Stimulated activated CD8-positive, alpha-beta memory T cell treated with anti-CD3 and anti-CD28 coated beads, Interleukin-7, amount 100 ng/mL, for 1 hour (primary cell): ENCODE measurements around the gene JMJD8.
"Not testable (repeated sequence)": the region's sequence is repeated elsewhere in the genome, so short reads cannot be mapped to it uniquely, and the experiment has no call there.

ENCODE experiments used
- DNase-seq, 2 donors: peaks; one replicate each; pipeline ENCODE4 v3.0.0-alpha.2; 2020; ENCODE audit warnings: low read depth in 2 of 2

The JMJD8 gene

DNA sequence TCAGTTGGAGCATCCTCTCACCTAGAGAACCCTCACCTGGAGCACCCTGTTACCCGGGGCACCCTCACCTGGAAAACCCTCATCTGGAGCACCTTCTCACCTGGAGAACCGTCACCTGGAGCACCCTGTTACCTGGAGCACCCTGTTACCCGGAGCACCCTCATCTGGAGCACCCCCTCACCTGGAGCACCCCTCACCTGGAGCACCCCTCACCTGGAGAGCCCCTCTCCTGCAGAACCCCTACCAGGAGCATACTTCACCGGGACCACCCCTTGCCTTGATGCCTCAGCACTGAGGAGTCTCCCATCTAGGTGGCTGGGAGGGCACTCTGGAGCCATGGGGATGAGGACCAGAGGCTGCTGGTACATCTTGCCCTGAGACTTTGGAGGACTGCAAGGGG is 24.8 kb upstream of the JMJD8 start:
- DNase-seq, result no peak

DNA sequence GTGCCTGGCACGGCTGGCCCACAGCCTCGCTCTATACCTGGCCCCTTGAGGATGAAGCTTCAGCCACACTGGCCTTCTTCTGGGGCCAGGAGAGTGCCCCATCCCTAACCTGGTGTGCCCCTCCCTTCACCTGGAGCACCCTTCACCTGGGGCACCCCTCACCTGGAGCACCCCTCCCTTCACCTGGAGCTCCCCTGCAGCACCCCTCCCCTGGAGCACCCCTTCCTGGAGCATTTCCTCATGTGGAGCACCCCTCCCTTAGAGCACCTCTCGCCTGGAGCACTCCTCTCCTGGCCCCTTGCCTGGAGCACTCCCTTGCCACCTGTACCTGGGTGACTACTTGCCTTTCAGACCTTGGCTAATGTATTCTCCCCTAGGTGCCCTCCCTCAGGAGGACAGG is 23.9 kb upstream of the JMJD8 start:
- DNase-seq, result no peak

DNA sequence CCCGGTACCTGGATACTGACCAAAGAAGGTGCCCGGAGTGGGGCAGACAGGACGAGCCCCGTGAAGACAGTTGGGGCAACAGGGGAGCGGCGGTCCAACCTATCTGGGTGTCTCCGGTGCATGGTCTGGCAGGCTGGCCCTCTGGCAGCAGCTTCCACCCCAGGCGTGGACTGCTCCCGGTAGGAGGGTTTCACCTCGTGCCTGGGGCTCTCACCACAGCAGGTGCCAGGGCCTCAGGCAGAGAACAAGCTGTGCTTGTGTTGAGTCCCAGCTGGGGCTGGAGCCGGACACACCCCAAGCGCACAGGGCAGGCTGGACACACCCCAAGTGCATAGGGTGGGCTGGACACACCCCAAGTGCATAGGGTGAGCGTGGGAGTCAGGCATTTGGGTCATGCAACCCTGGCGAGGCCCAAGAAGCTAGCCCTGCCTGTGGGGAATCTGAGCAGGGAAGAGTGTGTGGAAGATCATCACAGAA is 23.0 kb upstream of the JMJD8 start:
- no peak for DNase-seq

DNA sequence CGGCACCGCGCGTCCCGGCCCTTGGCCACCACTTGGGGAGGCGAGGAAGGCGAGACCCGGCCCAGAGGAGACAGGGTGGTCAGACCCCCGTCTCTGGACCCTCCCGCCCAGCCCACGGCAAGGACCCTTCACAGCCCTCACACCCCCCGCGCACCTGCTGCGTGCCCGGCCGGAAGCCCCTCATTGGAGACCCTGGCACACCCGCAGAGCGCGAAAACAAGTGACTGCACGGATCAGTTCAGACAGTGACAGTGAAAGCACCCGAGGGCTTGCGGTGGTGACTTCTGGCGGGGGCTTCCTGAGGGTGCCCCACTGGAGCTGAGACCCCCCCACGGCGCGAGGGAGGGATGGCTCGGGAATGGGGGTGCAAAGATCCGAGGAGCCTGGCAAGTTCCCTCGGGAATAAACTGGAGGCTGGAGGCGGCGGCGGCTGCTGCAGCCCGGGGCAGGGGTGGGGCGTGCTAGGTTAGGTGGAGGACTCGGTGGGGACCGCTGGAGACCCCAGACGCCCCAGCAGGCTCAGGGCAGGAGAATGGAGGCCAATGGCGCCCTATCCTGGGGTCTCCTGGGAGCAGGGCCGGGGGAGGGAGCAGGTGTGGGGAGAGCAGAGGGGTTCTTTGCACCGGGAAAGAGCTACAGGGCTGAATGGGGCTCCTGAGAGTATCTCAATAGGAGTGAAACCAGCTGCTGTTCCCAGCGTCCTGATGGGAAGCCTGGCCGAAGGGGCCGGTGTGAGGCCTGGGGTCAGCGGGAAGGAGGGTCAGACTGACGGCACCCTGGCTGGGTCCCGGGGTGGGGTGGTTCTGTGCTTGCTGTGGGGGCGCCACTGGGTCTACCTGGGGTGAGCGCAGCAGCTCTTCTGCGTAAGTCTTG is 22.3 kb upstream of the JMJD8 start:
- DNase-seq, result no peak

DNA sequence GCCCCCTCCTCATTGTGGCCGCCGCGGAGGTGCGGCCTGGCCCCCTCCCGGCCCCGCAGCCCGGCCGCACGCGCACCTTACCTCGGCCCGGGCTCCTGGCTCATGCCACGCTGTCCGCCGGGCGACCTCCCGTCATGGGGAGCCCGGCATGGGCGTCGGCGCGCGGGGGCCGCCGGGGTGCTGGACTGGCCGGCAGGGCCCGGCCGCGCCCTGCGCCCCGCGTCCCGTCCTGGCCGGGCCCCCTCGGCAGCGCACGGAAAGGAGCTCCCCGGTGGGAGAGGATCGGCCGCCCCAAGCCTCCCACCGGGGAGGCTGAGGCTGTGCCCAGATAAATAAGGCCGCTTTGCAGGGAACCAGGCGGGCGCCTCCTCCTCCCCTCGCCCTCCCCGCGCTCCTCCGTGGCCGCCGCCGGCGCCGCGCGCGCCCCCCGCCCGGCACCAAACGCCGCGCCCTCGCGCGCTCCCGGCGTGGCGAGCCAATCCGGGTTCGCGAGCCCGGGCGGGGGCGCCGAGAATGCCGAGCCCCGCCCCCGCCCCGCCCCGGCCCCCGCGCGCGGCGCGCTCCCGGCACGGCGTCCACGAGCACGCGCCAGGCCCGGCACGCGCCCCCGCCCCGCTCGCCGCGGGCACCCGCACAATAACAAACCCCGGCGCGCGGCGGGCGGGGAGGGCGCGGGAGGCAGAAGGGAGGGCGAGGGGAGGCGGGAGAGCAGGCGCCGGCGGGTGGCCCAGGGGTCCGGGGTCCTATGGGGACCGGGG is 21.5 kb upstream of the JMJD8 start, which contains the start of gene FBXL16:
TSS of gene FBXL16 (minus strand) at position 371 of the 758 bp plus-strand sequence. CDS start 8,396 bp downstream, outside the sequence.
- no peak for DNase-seq

DNA sequence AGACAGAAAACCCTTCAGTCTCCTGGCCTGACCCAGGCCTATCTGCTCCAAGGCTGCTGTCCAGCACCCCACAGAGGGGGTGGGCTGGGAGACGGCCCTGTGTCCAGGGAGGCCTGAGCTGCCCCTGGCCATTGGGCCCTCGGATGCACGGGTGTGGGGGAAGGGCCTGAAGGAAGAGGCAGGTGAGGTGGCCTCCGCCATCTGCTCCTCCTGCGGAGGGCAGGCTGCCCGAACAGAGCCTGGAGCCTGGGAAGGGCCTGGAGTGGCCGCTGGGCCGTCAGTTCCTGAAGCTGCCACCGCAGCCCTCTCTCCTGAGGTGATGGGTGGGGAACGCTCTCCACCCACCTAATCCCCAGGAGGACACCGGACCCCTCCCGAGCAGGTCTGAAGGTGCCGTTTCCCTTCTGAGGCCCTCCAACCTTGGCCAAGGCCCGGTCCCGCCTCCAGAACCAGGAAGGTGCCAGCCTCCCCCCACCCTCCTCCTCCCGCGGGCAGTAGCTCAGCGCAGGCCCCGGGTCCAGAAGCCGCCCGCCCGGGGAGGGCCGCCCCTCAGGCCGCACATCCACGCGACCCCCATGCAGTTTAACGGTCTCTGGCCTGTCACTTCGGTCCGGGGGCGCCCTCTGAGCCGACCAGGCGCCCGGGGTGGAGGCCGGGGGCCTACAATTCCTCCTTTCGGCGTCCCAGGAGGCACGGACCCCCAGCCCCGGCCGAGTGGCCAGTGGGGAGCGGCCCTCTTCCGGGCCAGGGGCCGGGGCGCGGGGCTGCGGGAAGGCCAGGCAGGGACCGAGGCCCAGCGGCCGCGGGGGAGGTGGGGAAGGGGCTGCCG is 20.6 kb upstream of the JMJD8 start:
- no peak for DNase-seq

DNA sequence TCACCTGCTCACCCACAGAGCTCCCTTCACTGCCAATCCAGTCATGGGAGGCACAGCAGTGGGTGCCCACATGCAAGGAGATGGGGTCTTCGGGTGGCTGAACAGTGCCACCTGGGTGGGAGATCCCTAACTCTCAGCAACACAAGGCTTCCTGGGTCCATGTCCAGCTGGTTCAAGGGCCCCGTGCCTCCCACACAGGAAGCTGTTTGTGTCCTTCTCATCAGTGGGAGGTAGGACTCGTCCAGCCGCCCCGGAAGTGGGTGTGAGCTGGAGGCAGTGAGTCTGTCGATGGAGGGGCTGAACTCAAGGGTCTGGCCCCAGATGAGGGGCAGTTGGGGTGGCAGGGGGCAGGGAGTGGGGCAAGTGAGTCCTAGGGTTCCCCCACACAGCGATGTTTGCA is 19.9 kb upstream of the JMJD8 start:
- DNase-seq, result no peak

DNA sequence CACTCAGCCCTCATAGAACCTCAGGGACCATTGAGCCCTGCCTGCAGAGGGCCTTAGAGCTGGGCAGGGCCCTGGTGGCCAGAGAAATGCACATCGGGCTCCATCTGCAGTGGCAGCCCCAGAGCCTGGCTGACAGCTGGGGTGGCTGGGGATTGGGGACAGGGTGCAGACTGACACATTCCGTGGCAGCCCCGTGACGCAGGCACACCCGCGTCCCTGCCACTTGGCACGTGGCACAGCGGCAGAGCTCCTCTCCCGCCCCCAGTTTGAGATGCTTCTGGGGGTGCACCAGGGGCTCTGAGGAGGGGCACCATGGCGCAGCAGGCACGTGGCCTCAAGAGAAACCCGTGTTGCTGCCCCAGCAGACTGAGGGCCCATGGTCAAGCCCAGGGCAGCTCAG is 19.3 kb upstream of the JMJD8 start:
- no peak for DNase-seq

DNA sequence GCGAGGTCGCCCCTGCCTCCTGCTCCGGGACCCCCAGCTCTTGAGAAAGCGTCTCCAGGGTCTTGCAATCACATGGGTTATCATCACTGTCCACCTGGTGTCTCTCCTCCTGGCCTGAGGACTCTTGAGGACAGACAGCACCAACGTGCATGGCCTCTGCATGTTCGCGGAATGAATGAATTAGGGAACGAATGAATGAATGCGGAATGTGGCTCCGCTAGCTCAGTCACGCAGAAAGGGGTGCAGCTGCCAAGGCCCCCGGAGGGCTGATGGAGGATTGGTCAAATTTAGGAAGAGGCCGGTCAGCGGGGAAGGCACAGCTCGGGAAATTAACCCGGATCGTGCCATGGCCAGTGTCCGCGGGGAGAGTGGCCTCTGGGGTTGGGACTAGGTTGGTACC is 18.2 kb upstream of the JMJD8 start:
- no peak for DNase-seq

DNA sequence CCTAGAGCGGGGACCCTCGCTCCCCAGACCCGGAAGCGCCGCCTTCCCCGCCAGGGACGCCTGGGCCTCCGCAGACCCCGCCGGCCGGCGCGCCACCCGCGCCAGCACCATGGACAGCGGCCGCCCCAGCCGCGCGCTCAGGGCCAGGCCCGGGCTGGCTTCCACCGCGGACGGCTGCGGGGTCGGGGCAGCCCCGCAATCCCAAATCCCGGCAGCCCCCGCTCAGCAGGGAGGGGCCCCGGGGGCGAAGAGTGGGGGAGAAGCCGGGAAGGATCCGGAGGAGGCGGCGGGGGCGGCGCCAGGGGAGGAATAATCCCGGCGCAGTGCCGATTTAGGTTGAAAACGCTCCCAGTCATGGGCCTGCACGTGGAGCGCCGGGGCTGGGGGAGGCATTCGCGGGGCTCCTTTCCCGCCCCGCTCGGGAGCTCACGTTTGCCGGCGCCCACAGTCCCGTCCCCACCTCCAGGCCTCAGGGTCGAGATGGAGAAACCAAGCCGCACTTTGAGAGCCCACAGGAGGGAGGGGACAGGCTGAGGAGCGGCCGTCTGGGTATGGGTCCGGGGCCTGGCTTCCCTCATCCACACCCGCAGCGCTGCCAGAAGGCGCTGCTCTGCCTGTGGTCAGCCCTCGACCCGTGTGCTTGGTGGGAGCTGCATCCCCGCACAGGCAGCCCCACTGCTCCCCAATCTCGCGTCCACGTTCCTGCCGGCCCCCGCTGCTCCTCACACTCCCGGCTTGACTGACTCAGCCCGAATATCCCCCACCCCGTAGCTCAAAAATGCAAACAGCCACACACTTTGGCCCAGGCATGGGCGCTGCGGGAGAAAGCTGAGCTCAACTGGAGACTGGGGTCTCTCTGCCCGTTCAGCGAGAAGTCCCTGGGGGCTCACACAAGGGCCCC is 16.8 kb upstream of the JMJD8 start:
- DNase-seq, result no peak

DNA sequence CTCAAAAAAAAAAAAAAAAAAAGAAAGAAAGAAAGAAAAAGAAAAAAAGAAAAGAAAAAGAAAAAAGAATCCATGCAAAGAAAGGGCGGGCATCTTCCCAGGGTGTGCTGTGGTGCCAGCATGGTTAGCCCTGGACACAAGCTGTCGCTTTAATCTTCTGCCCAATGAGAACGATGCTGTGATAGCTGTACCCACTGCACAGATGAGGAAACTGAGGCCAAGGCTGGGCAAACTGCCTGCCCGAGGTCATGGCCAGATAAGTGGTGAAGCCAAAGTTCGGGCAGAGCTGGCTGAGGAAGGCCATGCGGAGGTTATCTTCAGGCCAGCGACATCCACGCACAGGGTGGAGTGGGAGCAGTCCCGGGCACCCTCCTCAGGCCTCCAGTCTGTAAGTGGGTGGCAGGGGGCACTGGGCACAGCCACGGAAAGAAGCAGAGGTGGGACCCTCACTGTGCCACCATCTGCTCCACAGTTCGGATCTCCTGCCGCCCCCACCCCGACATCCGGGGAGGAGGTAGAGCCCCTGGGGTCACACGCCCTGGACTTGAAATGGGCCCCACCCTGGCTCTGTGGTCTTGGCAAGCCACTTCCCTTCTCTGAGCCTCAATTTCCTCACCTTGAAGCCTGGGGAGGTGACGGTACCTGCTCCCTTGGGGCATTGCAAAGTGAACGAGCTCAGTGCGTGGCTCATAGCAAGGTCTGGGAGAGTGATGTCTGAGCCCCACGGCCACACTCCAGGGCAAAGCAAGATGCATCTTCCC is 15.0 kb upstream of the JMJD8 start:
- no peak for DNase-seq

DNA sequence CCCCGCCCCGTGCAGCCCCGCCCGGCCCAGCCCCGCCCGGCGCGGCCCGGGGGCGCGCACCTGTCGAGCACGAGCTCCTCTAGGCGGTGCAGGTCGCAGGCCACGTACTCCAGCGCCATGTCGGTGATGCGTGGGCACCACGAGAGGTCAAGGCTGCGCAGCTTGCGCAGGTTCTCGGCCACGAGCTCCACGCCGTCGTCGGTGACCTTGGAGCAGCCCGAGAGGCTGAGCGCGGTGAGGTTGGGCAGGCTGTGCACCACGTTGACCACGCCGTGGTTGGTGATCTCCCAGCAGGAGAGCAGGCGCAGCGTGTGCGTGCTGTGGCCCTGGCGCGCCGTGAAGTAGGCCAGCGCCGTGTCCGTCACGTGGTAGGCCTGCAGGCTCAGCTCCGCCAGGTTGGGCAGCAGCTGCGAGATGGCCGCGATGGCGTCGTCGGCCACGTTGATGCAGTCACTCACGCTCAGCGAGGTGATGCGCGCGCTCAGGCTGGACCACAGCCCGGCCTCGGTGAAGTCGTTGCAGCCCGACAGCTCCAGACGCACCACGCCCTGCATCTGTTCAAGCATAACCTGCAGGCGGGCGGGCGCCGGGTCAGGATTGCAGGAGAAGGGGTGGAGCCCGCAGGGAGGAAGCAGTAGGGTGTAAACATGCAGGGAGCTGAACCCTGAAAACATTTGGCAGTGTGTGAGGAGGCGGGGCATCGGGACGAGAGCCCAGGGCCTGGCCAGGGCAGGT is 11.4 kb upstream of the JMJD8 start:
- peak; percentile 32 to 41 for DNase-seq

DNA sequence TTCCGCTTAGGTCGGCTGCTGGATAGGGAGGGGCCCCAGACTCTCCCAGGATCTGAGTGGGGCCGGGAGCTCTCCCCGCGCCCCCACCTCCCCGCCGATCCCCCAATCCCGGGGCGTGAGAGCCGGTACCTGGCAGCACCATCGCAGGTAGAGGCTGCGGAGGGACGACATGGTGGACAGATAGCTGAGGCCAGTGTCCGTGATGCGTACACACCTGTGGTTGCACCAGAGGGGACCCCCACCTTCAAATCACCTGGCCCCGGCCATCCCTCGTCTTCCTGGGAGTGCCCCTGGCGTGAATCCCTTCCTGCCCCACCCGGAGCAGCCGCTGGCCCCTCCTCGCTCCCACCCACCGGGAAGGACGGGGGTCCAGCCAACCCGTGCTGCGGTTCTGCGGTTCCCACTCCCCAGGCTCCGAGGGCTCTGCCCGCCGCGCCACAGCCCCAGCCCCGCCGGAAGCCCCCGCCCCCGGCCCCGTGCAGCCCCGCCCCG is 10.8 kb upstream of the JMJD8 start:
- no peak for DNase-seq

DNA sequence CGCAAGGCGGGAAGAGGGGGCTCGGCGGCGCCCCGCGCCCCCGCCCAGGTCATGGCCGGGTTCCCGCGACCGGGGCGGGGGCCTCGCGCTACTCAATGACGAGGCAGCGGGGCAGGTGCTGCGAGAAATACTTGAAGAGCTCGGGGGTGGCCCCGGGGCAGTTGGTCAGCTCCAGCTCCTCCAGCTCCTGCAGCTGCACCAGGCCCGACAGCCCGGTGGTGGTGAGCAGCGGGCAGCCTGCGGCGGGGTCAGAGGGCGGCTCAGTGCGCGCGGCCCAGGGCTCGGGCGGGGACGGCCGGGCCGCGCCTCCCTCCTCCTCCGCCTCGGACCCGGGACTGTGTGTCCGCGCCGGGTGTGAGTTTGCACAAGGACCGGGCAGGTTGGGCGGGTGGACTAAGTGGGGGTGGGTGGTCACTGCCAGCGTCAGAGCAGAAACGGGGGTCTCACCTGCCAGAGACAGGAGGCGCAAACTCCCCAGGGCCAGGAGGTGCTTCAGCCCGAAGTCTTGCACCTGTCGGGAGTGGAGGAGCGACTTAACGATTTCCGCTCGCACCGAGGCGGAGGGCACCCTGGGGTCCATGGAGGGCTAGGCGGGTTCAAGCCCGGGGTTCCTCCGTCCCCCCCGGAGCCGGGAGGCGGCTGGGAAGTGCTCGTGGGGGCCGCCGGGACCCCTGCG is 10.2 kb upstream of the JMJD8 start:
- DNase-seq, result no peak

DNA sequence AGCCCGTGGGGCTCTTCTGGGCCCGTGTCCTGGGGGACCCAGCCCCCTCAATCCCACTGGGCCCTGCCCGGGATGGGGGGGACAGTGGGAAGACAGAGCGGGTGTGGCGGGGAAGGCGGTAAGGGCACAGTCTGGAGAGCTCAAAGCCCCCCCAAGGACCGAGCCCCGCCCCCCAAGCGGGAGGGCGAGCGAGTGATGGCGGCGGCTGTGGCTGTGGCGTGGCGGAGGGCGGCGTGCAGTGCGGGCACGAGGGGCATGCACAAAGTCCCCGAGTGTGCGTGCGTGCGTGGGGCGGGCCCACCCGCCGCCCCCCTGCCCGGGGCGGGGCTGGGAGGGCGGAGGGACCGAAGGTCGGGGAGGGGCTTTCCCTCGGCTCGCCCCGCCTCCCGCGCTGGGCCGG is 9.6 kb upstream of the JMJD8 start:
- no peak for DNase-seq

DNA sequence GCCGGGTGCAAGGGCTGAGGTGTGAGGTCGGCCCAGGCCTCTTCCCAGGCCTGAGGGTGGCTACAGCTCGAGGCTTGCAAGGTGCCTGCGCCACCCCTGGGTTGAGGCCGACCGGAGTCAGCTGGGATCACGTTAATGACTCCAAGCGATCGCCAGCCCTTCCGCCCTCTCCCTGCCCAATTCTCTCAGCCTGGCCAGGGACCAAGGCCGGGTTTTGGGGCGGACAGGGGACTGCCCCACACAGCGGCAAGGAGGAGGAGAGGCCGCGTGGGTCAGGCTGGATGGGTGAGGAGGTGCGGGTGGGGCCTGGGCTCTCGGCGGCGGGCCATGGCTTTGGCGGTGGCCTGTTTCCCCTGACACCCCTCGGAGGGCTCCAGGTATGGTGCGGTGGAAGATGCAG is 9.2 kb upstream of the JMJD8 start:
- no peak for DNase-seq

DNA sequence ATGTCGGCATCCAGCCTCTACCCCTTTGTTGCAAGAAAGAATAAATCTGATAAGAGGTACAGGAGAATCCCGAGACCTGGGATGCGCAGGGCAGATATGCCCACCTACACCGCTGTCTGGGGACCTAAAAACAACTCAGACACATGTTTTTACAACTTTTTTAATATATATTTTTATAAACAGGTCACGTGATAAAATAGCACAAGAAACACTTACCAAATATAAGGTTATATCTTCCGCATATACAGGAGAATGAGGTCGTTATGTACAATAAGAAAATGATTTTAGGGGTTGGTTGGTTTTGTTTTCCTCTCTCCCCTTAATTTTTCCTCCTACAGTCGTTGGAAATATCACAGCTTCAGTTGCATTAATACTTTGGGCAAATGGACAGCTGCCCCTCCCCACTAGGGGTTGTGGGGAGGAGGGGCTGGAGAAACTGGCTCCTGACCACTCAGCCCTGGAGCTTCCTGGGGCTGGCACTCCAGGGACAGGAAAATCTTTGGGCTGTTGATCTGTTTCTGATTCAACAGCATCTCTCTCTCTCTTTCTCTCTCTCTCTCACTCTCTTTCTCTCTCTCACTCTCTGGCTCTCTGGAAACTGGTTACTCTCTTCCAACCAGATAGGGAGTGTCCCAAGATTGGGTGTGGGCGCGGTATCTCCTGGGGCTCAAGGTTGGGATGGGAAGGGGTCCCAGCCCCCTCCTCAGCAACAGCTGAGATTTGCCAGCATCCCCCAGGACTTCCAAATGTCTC is 8.4 kb upstream of the JMJD8 start:
- DNase-seq, result no peak

DNA sequence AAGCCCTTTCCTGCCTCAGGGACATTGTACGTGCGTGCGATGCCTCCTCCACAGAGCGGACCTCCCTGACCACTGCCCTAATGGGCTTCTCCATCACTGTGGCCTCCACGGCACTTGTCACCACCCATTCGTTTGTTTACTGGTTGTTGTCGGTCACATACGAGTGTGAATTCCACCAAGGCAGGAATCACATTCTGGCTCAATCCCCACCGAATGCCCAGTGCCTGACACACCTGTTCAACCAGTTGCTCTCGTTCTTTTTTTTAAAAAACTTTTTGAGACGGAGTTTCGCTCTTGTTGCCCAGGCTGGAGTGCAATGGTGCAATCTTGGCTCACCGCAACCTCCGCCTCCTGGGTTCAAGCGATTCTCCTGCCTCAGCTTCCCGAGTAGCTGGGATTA is 7.1 kb upstream of the JMJD8 start:
- DNase-seq, result not testable (repeated sequence)
